ENCODE data around the gene CAPN5. TPM values are rescaled to one million over a fixed set of nuclear protein-coding genes. Genes with fewer than 3 reads are reported as not detected.

The CAPN5 gene
- total and polyA plus RNA-seq, 4 donors = 6.5 to 25.8 (median 18.2) TPM

- no peak for DNase-seq (ENCODE audit: low spot score)
- Histone ChIP-seq H3K9ac (ENCODE audit: low read depth in 1 of 2, low read length in 2 of 2) (no peak overlapping the region), H3K4me1 (ENCODE audit: control insufficient read depth in 4 of 4, insufficient read depth in 4 of 4, low read length in 3 of 4) (no peaks in the 10 kb centered on the region), H3K9me3 (ENCODE audit: control insufficient read depth in 4 of 4, low read length in 3 of 4) (no peaks in the 10 kb centered on the region), H3K27ac (ENCODE audit: low read depth in 1 of 2, low read length in 2 of 2) (no peak overlapping the region), H3K36me3 (ENCODE audit: control insufficient read depth in 4 of 4, insufficient read depth in 3 of 4, low read depth in 1 of 4, low read length in 3 of 4) (peaks cover 12 to 90% (median 37%) of the 10 kb centered on the region in 4 donors), H3K27me3 (ENCODE audit: control insufficient read depth in 4 of 4, insufficient read depth in 4 of 4, low read length in 3 of 4) (no peaks in the 10 kb centered on the region), H3K4me3 (ENCODE audit: low read depth in 1 of 3, low read length in 3 of 3) (no peak overlapping the region)
- WGBS = 94% methylated on average over 9 of the region's 9 CpGs
- TF ChIP-seq HNF4G (IDR thresholded peaks at IDR 0.05) (no peak), CTCF (IDR thresholded peaks at IDR 0.05; ENCODE audit: low read depth, low read length, missing input control) (no peak), JUND (IDR thresholded peaks at IDR 0.05) (no peak), TAF1 (conservative IDR thresholded peaks at IDR 0.05) (no peak), ATF3 (IDR thresholded peaks at IDR 0.05) (no peak), EGR1 (IDR thresholded peaks at IDR 0.05; ENCODE audit: low read depth in 2 of 2) (no peak)
These were observed 52.8 kb downstream of the CAPN5 start for GRCh38 chr11:77119531-77119936.

- no peak for DNase-seq (ENCODE audit: low spot score)
- TF ChIP-seq FOXA2 (IDR thresholded peaks at IDR 0.05) = no peak
- no peak for TF ChIP-seq FOXA1 (IDR thresholded peaks at IDR 0.05)
- TF ChIP-seq HNF4G (IDR thresholded peaks at IDR 0.05) = no peak
- no peak for TF ChIP-seq EGR1 (IDR thresholded peaks at IDR 0.05; ENCODE audit: low read depth in 2 of 2)
- no peak for TF ChIP-seq REST (IDR thresholded peaks at IDR 0.05)
- TF ChIP-seq TAF1 (conservative IDR thresholded peaks at IDR 0.05) = no peak
- no peak for TF ChIP-seq HNF4A (conservative IDR thresholded peaks at IDR 0.05)
- TF ChIP-seq RAD21 (IDR thresholded peaks at IDR 0.05) = no peak
- no peak for TF ChIP-seq CTCF (IDR thresholded peaks at IDR 0.05; ENCODE audit: low read depth, low read length, missing input control)
- no peak for TF ChIP-seq RXRA (IDR thresholded peaks at IDR 0.05)
- no peak for TF ChIP-seq GABPA (IDR thresholded peaks at IDR 0.05 in 1 of 2, conservative IDR thresholded peaks at IDR 0.05 in 1 of 2)
- no peak for TF ChIP-seq NR2F2 (IDR thresholded peaks at IDR 0.05)
- TF ChIP-seq ZBTB33 (IDR thresholded peaks at IDR 0.05) = no peak
- TF ChIP-seq YY1 (IDR thresholded peaks at IDR 0.05) = no peak
- TF ChIP-seq ATF3 (IDR thresholded peaks at IDR 0.05) = no peak
- 92% methylated on average over 19 of the region's 19 CpGs for WGBS
- H3K9ac ChIP-seq (ENCODE audit: low read depth in 1 of 2, low read length in 2 of 2) = no peak overlapping the region
- H3K27ac ChIP-seq (ENCODE audit: low read depth in 1 of 2, low read length in 2 of 2) = no peak overlapping the region
- H3K27me3 ChIP-seq (ENCODE audit: control insufficient read depth in 4 of 4, insufficient read depth in 4 of 4, low read length in 3 of 4) = no peaks in the 10 kb centered on the region
- H3K4me3 ChIP-seq (ENCODE audit: low read depth in 1 of 3, low read length in 3 of 3) = no peak overlapping the region
- H3K9me3 ChIP-seq (ENCODE audit: control insufficient read depth in 4 of 4, low read length in 3 of 4) = no peaks in the 10 kb centered on the region
- no peaks in the 10 kb centered on the region for H3K4me1 ChIP-seq (ENCODE audit: control insufficient read depth in 4 of 4, insufficient read depth in 4 of 4, low read length in 3 of 4)
- H3K36me3 ChIP-seq (ENCODE audit: control insufficient read depth in 4 of 4, insufficient read depth in 3 of 4, low read depth in 1 of 4, low read length in 3 of 4) = peaks cover 12 to 85% (median 36%) of the 10 kb centered on the region in 4 donors
These were observed 53.8 kb downstream of the CAPN5 start for GRCh38 chr11:77120571-77120970.

All from liver (tissue), 9 donors.